ENCODE measurements around the gene IRX6.

IRX6 gene

GRCh38 chr16:55323637-55324271 is at the start of gene IRX6:
TSS of gene IRX6 (plus strand) at chr16:55324203. CDS start at chr16:55325092, 889 bp downstream.
- DNase-seq (ENCODE audit: low read depth, low spot score), result peak; percentile 26

GRCh38 chr16:55274391-55274790 is 49.6 kb upstream of the IRX6 start:
- no peak for DNase-seq (ENCODE audit: low read depth, low spot score)

- DNase-seq (ENCODE audit: low read depth, low spot score), result no peak
Observed at GRCh38 chr16:55275167-55275566, 48.8 kb upstream of the IRX6 start.

GRCh38 chr16:55275869-55276268 is 48.1 kb upstream of the IRX6 start:
- DNase-seq (ENCODE audit: low read depth, low spot score), result no peak

GRCh38 chr16:55277536-55277935 is 46.5 kb upstream of the IRX6 start:
- no peak for DNase-seq (ENCODE audit: low read depth, low spot score)

GRCh38 chr16:55279598-55279997 is 44.4 kb upstream of the IRX6 start:
- no peak for DNase-seq (ENCODE audit: low read depth, low spot score)

GRCh38 chr16:55280587-55280986 is 43.4 kb upstream of the IRX6 start:
- no peak for DNase-seq (ENCODE audit: low read depth, low spot score)

GRCh38 chr16:55282441-55282840 is 41.6 kb upstream of the IRX6 start:
- DNase-seq (ENCODE audit: low read depth, low spot score), result no peak

- no peak for DNase-seq (ENCODE audit: low read depth, low spot score)
Observed at GRCh38 chr16:55283812-55284717, 39.9 kb upstream of the IRX6 start.

GRCh38 chr16:55284718-55285099 is 39.3 kb upstream of the IRX6 start:
- no peak for DNase-seq (ENCODE audit: low read depth, low spot score)

GRCh38 chr16:55285586-55285985 is 38.4 kb upstream of the IRX6 start:
- no peak for DNase-seq (ENCODE audit: low read depth, low spot score)

GRCh38 chr16:55289353-55289752 is 34.6 kb upstream of the IRX6 start:
- no peak for DNase-seq (ENCODE audit: low read depth, low spot score)

GRCh38 chr16:55291847-55292246 is 32.2 kb upstream of the IRX6 start:
- DNase-seq (ENCODE audit: low read depth, low spot score), result no peak

- no peak for DNase-seq (ENCODE audit: low read depth, low spot score)
Observed at GRCh38 chr16:55292491-55292890, 31.5 kb upstream of the IRX6 start.

GRCh38 chr16:55294129-55294528 is 29.9 kb upstream of the IRX6 start:
- DNase-seq (ENCODE audit: low read depth, low spot score), result no peak

GRCh38 chr16:55294931-55295342 is 29.1 kb upstream of the IRX6 start:
- DNase-seq (ENCODE audit: low read depth, low spot score), result peak; percentile 11

- DNase-seq (ENCODE audit: low read depth, low spot score), result peak; percentile 11
Observed at GRCh38 chr16:55297062-55297909, 26.7 kb upstream of the IRX6 start.

- DNase-seq (ENCODE audit: low read depth, low spot score), result peak; percentile 15
Observed at GRCh38 chr16:55297910-55298479, 26.0 kb upstream of the IRX6 start.

- DNase-seq (ENCODE audit: low read depth, low spot score), result no peak
Observed at GRCh38 chr16:55301385-55302008, 22.5 kb upstream of the IRX6 start.

GRCh38 chr16:55302635-55303034 is 21.4 kb upstream of the IRX6 start:
- no peak for DNase-seq (ENCODE audit: low read depth, low spot score)

GRCh38 chr16:55308973-55309372 is 15.0 kb upstream of the IRX6 start:
- no peak for DNase-seq (ENCODE audit: low read depth, low spot score)
